Lower leg skin (tissue), 3 donors: ENCODE results near the gene ZBTB12.

Source experiments
- POLR2A ChIP-seq, 2 donors: fragments of 450-650 bp; IDR thresholded peaks; one replicate each; pipeline ENCODE4 v1.6.1; 2016 to 2017; ENCODE audit warnings: antibody characterized with exemption in 2 of 2, mild to moderate bottlenecking in 1 of 2, moderate library complexity in 1 of 2
- TF ChIP-seq, protein P1 (sequence below), 3 donors: fragments of 450-650 bp; IDR thresholded peaks; one replicate each; pipeline ENCODE4 v1.5.1; 2016; ENCODE audit warnings: antibody characterized with exemption in 3 of 3, mild to moderate bottlenecking in 3 of 3, moderate library complexity in 2 of 3

DNA sequence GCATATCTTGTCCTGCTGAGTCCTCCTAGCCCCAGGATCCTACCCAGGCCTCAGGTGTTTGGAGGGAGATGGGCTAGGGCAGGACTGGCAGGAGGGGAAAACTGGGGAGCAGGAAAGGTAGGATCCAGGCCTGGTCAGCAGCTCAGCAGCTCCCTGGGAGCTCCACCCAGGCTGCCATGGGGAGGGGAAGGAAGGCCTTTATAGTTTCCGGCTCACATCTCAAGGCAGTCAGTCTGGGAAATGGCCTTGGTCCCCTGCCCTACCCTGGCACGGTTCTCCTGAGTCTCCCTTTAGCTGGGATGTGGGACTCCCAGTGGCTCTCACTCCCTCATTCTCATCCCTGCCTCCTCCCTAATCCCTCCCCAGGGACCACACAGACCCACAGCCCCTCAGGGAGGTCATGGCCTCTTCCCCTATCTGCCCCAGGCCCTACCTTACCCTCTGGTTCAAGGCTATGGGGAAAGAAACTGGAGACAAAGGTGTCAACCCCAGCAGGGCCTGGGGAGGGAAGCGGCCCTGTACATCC is 24.7 kb downstream of the ZBTB12 start:
- TF ChIP-seq, protein P1, sequence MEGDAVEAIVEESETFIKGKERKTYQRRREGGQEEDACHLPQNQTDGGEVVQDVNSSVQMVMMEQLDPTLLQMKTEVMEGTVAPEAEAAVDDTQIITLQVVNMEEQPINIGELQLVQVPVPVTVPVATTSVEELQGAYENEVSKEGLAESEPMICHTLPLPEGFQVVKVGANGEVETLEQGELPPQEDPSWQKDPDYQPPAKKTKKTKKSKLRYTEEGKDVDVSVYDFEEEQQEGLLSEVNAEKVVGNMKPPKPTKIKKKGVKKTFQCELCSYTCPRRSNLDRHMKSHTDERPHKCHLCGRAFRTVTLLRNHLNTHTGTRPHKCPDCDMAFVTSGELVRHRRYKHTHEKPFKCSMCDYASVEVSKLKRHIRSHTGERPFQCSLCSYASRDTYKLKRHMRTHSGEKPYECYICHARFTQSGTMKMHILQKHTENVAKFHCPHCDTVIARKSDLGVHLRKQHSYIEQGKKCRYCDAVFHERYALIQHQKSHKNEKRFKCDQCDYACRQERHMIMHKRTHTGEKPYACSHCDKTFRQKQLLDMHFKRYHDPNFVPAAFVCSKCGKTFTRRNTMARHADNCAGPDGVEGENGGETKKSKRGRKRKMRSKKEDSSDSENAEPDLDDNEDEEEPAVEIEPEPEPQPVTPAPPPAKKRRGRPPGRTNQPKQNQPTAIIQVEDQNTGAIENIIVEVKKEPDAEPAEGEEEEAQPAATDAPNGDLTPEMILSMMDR (IDR thresholded peaks at IDR 0.05), result no peak
- no peak for TF ChIP-seq POLR2A (IDR thresholded peaks at IDR 0.05)
